ENCODE data around the gene TEX35.
"Not testable (repeated sequence)": the region's sequence is repeated elsewhere in the genome, so short reads cannot be mapped to it uniquely, and the experiment has no call there.

TEX35 gene

DNA sequence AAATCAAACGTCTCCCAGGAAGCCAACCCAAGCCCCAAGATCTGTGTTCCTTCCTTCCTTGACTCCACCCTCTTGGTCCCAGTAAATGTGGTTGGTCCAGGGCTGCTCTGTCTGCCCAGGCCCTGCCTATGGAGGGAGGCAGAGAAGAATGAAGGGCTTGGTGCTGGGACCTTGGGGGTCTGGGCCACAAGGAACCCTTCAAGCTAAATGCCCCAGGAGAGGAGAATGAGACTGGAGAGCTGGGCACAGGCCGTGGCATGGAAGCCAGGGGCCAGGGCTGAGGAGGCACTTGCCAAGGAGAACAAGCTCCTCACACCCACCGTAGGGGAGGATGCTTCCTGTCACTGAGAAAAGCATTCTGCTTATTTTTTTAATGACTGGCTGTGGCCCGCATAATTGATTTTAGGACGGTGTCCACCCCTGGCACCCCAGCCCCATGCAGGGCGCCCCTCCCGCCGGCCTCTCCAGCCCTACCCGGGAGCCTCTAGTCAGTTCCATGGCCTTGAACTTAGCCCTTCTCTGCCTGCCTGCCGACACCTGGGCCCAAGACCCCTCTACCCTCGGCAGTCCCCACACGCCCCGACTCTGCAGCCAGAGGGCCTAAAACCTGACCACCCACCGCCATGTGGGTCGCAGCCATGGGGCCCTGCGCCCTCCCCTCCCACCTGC is 17.0 kb upstream of the TEX35 start:
- no peak for DNase-seq

DNA sequence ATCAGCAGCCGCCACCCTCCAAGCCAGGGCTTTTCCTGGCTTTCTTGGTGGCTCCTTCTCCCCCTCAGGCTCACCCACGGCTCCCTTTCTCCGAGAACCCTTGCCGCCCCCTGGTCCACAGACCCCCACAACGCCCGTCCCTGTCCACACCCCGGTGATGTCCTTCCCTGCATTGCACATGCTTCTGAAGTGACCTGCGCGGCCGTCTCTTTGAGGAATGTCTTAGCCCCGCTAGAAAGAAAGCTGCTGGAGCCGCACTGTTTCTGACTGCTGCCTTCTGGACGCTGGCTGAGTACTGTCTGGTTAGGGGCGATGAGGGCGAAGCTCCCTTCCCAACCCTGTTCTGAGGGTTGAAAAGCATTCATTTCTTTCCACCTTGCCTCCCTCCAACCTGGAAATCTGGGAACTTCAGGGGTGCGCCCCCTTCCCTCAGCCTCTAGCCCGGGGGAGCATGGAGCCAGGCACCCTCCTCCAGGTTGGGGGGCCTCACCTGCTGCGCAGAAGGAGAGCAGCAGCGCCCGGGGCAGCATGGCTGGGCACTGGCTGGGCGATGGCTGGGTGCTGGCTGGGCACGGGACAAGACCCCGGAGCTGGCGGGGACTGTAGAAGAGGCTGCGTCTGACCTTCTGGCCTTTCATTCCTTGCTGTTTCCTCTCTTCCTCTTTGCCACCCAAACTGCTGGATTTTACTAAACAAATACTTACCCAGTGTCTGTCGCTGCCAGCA is 16.3 kb upstream of the TEX35 start, which contains the start of gene CLEC20A:
Gene CLEC20A (minus strand): TSS at position 555 of the 726 bp plus-strand sequence. CDS start 25 bp downstream, at position 530.
- DNase-seq, result no peak

DNA sequence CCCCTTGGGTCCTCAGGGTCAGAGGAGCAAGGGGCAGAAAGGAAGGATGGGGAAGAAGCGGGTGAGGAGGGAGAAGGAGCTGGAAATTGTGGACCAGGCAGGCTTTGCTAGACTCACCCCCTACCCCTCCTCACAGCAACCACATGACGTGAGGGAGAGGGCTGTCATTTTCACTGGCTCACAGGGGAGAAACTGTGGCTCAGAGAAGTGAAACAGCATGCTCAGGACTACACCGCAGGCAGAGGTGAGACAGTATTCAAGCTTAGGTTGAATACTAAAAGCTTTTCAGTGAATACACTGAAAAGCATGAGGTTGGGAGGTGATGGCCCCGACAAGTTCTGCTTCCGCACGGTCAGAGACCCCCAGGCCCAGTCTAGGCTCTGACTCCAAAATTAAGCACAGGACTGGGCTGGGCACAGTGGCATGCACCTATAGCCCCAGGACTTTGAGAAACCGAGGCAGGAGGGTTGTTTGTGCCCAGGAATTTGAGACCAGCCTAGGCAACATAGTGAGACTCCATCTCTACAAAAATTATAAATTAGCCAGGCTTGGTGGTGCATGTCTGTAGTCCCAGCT is 14.9 kb upstream of the TEX35 start:
- DNase-seq, result no peak

DNA sequence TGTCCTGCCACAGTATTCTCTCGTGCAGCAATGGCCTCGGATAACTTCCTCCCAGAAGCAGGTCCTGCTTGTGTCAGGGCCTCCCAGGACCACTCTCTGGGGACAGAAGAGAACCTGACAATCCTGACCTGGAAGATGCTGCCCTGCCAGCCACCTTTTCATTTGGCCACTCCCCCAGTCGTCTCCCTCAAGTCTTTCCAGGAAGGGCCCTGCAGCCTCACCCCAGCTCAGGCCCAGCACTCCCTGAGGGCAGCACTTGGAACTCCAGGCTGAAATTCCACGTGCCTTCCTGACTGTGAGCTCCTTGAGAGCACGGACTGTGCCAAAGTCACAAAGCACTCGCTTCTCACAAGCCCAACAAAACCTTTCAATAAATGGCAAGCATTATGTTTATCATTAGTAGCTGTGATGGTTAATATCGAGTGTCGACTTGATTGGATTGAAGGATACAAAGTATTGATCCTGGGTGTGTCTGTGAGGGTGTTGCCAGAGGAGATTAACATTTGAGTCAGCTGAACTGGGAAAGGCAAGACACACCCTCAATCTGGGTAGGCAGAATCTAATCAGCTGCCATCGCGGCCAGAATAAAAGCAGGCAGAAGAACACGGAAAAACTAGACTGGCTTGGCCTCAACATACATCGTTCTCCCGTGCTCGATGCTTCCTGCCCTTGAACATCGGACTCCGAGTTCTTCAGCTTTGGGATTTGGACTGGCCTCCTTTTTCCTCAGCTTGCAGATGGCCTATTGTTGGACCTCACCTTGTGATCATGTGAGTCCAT is 13.8 kb upstream of the TEX35 start:
- no peak for DNase-seq

DNA sequence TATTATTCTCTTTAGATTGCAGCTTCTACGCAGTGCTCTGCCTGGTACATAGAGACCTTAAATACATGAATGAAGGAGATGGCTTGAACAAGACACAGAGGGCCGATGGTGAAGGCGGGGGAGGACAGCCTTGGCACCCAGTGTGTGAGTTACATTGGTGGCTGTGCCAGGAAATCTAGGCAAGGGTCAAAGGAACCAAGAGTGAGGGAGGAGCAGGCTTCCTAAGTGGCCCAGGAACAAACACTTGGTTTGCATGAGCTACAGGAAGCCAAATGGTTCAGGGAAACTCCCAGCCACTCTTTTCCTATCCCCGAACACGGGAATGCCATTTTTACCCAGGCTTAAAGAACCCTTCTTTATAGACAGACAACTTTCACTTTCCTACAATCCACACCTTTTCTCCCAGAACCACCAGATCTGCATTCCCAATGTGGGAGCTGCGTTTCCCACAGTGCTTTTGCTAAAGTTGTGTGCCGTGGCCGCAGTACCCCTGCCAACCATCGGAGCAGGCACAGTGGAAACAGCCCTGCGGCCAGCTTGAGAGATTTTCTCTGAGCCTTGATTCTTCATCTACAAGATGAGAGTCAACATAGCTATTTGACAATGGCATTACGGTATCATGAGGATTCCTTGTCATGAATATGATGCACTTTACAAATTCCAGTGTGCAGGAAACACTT is 12.7 kb upstream of the TEX35 start:
- DNase-seq, result no peak

DNA sequence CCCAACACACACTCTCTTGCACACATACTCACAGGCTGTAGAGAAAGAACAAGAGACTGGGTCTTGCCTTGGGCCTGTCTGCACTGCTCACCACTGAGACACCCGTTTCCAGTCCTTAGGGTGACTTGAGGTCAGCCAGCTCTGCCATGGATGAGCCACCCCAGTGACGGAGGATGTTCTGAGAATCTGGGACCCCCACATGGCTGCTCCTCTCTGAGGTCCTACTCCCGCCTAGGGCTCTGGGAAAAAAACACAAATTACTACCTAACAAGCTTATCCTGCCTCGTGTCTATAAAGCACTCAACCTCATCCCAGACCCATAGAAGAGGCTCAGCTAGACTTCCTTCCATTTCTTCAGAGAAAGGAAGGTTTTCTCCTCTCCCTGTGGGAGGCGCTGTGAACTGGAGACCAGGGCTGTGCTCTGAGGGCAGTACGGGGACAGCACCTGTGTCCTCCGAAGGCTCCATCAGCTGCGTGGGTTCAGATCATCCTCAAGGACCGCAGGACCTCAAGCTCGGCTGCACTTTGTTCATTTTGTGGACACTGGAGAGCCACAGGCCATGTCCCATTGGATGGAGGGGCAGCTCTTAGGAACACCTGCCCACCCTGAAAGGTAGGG is 11.9 kb upstream of the TEX35 start:
- no peak for DNase-seq

DNA sequence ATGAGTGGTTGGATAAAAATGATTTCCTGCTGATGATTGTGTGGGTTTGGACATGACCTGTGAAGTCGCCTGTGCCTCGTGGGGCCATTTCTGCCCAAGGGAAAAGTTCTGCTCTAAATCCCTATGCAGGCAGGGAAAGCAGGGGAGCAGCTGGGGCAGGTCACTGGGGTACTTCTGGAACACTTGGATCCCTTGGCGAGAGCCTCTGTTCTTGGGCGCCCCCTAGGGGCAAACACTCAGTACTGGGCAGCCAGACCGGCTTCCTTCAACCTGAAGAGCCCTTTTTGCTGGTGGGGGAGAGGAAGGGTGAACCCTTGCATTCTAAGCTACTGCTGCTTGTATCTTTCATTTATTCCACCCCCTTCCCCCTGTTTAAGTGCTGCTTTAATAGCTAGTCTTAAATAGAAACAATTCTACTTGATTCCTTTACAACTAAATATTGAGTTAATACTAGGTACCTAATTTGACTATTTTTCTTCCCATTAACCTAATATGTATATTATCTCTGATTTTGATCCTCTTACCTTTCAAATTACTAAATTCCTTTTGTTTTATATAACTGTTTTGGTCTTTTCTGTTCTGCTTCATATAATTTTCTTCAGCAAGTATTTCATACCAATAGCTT is 11.1 kb upstream of the TEX35 start:
- peak; percentile 62 for DNase-seq

DNA sequence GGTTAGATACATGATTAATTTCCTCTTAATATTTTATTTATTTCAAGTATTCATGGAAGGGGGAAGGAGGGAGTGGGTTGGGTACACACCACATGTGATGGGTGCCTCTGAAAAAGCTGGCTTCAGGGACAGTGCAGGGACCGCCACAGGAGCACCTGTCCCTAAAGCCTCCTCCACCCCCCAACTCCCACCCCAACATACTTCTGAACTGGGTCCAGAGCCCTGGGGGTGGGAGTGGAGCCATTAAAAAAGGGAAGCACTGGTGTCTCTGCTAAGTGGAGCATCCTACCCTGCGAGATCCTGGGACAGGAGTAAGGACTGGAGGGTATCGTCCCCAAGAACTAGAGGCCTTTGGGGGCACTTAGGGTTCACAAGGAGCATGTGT is 10.6 kb upstream of the TEX35 start:
- DNase-seq, result no peak

DNA sequence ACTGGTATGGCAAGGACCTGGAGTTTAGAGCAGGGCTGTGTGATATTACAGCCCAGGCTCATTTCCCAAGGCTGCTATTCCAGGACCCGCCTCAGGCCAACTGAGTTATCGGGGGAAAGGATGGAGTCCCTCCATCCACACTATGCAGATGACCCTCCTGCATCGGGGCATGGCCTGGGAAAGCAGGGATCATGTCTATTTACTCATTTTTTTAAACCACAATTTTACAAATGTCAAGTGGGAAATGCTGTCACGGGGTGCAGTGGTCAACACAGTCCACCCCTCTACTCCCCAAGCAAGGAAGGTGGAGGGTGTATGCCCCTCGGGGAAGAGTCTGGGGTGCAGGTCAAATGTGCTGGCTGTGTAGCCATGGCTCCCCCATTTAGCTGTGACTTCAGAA is 10.1 kb upstream of the TEX35 start:
- DNase-seq, result no peak

DNA sequence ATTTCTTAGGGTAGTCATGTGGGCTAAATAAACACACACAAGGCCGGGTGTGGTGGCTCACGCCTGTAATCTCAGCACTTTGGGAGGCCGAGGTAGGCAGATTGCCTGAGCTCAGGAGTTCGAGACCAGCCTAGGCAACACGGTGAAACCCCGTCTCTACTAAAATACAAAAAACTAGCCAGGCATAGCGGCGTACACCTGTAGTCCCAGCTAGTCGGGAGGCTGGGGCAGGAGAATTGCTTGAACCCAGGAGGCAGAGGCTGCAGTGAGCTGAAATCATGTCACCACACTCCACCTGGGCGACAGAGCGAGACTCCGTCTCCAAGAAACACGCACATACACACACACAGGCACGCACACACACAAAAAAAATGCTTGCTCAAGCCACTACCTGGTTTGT is 9.6 kb upstream of the TEX35 start:
- not testable (repeated sequence) for DNase-seq

DNA sequence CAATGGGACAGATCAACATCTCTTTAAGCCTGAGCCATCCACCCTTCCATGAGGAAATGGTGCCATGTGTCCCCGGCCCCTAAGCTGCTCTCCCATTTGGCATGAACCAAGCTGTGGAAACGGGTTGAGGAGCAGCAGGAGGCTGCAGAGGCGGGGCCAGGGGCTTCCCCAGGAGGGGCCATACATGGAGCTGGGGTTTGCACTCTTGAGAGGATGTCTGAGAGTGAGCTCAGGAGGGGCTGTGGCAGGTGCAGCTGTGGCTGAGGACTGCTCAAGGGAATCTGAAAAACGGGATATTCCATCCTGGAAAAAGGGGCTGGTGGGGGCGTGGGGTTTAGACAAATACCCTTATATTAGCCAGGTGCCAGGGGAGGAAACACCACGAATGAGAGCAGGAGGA is 9.1 kb upstream of the TEX35 start:
- no peak for DNase-seq

DNA sequence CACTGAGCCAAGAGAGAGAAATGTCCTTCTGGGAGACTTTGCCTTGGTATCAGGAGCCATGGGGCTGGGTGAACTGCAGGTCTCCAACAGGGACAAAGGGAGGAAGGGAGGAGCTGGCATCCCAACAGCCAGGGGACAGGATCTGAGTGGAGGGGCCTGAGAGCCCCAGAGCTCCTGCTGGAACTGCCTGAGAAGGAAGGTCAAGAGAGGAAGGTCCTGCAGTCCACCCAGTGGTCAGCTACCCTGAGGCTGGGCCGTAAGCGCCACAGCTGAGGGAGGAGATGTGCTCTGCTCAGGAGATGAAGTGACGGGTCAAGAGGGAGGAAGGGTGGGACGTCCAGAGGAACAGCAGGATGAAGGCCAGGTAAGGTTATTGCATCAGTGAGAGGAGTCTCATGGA is 8.6 kb upstream of the TEX35 start:
- DNase-seq, result no peak

DNA sequence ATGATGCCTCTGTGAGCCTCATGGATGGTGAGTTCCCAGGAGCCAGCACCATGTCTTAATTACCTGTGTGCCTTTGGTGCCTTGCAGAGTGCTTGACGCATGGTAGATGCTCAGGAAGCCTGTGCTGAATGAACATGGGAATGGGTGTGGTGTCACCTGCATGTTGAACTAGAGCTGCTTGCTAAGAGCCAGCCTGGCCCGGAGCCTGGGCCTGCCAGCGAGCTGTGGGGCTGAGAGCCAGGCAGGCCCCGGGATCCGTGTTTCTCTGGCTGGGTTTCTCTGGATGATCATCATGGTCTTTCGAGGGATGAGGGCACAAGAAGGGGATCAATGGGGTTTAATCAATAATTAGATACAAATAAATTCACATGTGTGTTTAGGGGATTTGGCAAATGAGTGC is 6.7 kb upstream of the TEX35 start:
- DNase-seq, result no peak

DNA sequence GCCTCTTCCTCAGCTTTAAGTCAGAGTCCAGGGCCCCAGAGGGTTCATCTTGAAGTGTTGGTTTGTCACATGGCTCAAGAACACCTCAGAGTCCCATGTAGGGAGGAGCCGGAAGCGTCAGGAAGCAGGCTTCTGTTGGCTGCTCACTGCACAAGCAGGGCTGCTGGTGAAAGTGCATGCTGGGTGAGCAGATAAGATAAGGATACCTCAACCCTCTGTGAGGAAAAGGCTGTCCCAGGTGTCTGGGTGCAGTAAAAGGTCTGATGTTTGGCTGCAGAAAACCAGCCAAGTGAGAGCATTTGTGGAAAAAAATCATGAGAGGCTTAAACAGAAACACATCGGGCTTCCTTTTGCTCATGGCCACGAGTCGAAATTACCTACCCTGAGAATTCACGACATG is 6.2 kb upstream of the TEX35 start:
- DNase-seq, result no peak

DNA sequence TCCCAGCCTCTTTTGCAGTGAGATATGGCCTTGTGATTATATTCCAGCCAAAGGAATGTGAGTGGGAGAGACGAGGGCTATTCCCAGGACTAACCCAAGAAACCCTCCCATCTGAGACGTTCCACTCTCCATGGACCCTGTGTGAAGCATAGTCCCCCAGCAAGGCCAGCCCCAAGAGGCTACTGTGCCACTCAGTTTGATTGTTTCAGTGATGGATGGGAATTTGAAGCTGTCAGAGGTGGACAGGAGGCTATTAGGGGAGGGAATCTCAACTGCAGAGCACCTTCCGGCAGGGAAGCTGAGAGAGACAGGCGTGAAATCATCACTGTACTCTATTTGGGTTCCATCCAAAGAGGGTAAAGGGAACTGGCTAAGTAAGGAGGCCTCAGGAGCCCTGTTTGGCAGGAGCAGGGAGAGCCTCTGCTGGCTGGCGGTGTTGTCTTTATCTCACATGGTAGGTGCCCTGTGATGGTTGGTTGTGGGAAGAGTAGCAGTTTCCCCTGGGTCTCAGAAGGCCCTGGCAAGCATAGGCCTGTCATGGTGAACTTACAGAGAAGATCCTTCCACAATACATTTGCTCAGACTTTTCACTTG is 3.4 kb upstream of the TEX35 start:
- DNase-seq, result no peak

DNA sequence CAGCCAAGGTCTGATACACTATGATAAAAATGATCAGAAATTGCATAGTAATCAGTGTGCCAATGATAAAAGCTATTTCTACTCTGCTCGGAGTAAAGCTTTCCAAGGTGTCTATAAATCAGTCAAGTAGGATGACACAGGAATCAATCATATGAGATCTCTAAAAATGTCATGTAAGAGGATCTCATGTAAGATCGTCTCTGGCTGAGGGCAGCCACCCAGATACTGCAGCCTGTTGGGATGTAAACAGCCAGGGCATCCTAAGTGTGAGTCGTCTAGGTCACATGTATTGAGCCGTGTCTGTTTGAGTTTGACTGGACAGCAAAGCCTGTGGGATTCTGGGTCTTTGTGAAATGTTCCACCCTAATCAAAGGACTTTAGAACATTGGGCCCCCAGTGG is 2.8 kb upstream of the TEX35 start:
- peak; percentile 44 for DNase-seq

DNA sequence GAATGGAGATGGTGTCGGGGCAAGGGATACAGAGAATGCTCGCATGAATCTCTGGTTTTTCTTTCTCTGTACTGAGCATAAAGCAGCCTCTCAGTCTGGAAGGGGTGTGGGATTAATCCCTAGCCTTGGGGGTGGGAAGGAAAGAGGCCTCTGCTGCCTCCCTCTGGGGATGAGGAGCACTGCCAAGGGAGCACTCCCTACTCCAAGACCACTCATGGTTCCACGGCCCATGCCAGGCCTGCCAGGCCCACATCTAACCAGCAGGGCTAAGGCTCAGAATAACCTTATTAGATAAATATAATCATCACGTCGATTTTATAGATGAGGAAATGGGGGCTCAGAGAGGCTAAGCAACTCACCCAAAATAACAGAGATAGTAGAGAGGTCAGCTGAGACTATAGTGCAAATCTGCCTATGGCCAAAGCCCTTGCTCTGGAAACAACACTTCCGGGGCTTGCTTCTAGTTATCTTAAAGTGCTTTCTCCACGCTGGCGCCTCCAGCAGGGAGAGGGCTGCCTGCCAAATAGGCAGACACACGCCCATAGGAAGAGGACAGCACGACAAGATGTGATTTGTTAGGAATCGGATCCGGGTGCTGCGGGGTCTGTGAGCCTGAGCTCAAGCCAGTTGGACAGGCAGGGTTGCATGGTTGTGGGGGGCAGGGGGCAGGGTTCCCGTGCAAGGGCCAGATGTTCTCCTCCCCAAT is 522 bp downstream of the TEX35 start:
- DNase-seq, result no peak

DNA sequence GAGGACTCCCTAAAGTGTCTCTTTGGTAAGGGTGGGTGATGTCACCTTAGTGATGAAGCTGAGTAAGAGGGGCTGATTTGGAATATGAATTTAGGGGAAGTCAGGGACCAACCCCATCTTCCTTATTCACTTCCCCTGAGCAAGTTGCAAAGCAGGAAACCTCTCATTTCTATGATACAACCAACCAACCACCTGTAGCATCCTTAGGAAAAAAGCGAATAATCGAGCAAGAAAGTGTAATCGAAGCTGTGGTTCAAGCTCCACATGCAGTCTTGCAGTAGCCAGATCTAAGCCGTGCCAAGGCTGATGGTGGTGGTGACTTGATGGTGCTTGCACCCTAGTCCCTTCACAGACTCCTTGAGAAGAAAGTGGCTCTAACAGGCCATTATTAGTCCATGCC is 3.2 kb downstream of the TEX35 start:
- no peak for DNase-seq

DNA sequence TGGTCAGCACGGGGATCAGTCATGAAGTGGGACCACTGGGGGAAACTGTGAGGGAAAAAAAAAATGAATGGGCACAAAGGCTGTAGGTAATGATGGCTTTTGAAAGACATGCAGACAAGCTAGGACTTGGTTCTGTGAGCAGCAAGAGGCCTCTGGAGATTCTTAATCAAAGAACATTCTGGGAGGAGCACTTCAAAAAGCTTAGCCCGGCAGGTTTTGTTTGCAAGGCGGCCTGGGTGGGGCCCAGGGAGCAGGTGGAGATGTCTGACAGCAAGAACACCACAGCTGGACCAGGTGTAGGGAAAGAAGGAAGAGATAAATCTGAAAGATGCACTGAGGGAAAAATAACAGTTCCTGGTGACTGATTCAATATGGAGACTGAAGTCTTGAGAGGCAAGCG is 6.0 kb downstream of the TEX35 start:
- no peak for DNase-seq

DNA sequence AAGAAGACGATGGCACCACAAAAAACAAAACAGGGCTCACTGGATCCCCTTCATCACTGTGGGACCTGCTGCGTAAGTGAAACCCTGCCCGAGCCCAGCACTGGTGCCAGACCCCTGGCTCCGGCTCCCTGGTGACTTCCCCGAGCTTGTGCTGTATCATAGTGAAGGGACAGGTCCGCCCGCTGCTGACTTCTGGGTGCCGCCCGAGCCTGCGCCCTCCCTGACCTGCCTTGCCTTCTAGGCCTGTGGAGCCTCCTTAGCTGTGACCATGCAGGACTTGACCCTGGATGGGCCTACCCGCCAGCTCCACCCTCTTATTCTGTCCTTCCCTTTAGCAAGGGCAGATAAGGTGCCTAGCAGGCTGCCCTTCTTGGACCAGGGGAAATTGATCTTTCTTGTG is 7.9 kb downstream of the TEX35 start:
- no peak for DNase-seq

DNA sequence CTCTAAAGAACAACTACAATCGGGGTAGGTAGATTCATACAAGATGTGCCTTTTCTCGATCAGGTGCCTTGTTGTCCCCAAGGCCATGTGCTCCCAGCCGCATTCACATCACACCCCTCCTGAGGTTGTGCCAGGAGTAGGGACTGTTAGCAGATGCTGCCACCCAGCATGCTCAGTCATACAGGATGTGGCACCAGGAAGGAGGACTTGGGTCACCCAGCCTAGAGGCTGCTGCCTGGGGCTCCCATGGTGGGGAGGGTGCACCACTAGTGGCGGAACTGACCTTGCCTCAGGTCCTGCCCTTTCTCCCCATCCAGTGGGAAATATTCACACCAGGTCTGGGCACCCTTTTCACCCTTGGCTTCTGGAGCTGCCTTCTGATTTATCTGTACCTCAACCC is 8.3 kb downstream of the TEX35 start:
- DNase-seq, result no peak
